ENCODE measurements around the gene GFRA1.

DNA sequence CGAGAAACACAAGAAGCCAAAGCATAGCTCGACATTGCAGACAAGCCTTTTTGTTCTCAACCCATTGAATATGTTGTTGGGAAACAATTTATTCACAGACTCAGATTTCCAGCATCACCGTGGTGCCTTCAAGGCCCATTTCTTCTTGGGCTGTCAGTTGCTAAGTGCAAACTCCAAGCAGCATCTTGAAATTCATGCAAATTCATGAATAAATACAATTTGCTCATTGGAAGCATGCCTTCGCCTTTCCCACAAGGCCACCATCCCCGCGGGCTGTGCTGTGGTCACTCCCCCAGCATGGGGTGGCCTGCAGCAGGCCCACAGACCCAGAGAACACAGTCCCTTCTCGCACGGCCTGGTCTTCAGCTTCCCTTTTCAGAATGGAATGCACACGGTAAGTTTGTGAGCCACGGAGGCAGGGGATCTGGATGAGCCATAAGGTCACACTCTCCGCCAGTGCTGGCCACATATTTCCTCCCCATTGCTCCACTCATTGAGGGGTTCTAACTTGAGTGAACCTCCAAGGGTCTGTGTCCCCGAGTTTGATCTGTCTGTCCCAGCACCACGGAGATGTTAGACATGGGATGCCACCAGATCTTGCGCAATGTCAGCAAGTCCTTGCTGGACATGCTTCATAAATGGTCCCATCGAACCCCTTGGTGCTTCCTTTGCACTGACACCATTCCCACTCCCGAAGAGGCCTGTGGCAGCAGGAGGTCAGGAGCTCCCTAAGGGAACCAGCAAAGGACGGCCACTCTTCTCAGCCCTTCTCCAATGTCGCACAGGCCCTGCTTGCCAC is 109.5 kb downstream of the GFRA1 start:
- no peak for TF ChIP-seq EP300 (IDR thresholded peaks at IDR 0.05)
- TF ChIP-seq POLR2A (IDR thresholded peaks at IDR 0.05) = no peak
